GM12875 (cell line): ENCODE data around the gene KDM4B.
"Not testable (repeated sequence)": the region's sequence is repeated elsewhere in the genome, so short reads cannot be mapped to it uniquely, and the experiment has no call there.

Experiments used
- H3K4me3 ChIP-seq: one replicate; pipeline ENCODE4 v1.5.1; 2011; ENCODE audit warnings: low read depth, low read length, control low read depth
- TF ChIP-seq, protein P1 (sequence below): IDR thresholded peaks from 2 replicates; pipeline ENCODE4 v1.5.1; 2011; ENCODE audit warnings: low read depth, mild to moderate bottlenecking, control low read depth, inconsistent platforms, low read length, moderate library complexity, borderline replicate concordance; ENCODE audit not compliant: insufficient read depth

The KDM4B gene

DNA sequence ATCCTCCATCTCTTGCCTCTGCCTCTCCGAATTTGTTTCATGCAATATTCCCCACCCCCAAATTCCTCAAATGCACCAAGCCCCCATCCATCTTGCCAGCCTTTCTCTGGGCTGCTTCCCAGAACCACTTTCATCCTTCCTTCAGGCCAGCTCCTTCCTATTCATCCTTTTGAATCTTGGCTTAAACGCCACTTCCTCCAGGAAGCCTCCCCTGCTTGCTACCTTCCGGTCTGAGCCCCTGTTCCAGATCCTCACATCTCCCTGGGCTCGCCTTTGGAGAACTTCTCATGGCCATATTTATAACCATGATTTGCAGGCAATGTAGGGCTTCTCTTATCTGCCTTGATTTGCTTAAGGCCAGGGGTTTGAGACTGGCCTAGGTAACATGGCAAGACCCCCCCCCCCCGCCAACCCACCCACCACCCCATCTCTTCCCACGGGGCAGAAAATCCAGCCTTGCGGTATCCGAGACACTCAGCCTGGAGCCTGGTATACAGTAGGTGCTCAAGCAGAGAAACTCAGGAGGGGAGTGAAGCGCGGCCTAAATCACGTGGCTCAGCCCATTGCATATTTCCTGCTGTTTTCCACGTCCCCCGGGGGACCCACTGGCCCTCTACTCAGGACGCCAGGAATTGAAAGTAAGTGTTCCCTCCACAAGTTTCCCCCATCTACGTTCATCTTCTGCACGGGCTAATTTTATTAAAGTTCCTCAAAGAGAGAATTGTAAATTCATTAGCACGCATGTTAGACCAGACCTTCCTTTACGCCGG is 219.8 kb downstream of the KDM4B start:
- TF ChIP-seq, protein P1, sequence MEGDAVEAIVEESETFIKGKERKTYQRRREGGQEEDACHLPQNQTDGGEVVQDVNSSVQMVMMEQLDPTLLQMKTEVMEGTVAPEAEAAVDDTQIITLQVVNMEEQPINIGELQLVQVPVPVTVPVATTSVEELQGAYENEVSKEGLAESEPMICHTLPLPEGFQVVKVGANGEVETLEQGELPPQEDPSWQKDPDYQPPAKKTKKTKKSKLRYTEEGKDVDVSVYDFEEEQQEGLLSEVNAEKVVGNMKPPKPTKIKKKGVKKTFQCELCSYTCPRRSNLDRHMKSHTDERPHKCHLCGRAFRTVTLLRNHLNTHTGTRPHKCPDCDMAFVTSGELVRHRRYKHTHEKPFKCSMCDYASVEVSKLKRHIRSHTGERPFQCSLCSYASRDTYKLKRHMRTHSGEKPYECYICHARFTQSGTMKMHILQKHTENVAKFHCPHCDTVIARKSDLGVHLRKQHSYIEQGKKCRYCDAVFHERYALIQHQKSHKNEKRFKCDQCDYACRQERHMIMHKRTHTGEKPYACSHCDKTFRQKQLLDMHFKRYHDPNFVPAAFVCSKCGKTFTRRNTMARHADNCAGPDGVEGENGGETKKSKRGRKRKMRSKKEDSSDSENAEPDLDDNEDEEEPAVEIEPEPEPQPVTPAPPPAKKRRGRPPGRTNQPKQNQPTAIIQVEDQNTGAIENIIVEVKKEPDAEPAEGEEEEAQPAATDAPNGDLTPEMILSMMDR: no peak
- H3K4me3 ChIP-seq: no peak overlapping the region

DNA sequence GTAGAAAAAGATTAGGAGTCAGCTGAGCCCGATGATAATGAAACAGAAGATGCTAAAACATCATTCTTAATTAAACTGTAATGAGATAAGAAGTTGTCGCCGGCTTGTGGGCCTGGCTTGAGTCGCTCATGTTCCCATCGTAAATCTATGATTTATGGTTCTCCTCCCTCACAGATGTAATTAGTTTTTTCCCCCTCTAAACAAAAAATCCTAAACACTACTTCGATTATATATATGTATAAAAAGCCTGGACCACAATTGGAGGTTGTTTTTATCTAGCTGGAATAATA is 220.3 kb downstream of the KDM4B start:
- TF ChIP-seq, protein P1: no peak
- H3K4me3 ChIP-seq: no peak overlapping the region

DNA sequence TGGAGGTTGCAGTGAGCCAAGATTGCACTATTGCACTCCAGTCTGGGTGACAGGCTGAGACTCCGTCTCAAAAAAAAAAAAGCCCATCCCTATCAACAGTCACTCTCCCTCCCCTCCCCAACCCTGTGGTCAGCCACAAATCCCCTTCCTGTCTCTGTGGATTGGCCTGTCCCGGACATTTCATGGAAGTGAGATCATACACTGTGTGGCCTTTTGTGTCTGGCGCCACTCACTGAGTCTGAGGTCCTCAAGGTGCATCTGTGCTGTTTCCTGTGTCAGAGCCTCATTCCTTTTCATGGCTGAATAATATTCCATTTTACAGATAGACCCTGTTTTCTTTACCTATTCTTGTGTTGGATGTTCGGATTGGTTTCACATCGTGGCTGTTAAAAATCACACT is 222.2 kb downstream of the KDM4B start:
- no peak overlapping the region for H3K4me3 ChIP-seq

DNA sequence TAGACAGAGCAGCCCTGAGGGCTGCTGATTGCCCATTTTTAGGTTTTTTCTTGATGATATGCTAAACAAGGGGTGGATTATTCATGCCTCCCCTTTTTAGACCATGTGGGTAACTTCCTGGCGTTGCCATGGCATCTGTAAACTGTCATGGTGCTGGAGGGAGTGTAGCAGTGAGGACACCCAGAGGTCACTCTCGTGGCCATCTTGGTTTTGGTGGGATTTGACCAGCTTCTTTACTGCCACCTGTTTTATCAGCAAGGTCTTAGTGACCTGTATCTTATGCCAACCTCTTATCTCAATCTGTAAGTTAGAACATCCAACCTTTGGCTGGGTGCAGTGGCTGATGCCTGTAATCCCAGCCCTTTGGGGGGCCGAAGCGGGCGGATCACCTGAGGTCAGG is 223.7 kb downstream of the KDM4B start:
- TF ChIP-seq, protein P1: no peak
- H3K4me3 ChIP-seq: no peak overlapping the region

More for the DNA sequence above, 222.2 kb downstream of the KDM4B start:
- TF ChIP-seq, protein P1: no peak

DNA sequence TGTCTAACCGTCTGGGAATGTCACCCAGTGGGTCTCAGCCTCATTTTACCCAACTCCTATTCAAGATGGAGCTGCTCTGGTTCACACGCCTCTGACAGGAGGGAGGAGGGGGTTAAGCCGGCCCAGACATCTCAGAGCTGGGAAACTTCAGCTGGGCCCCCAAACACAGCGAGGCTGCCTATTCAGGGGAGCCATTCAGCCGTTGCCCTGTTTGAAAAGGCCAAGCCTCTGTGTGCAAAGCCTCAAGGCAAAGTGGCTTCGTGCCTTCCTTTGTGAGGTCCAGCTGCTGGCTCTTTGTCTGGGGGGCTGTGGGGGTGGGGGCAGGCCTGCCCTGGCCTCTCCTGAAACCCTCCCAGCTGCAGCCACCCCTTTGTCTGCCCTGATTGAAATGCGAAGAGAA is 224.3 kb downstream of the KDM4B start:
- TF ChIP-seq, protein P1: no peak
- no peak overlapping the region for H3K4me3 ChIP-seq

DNA sequence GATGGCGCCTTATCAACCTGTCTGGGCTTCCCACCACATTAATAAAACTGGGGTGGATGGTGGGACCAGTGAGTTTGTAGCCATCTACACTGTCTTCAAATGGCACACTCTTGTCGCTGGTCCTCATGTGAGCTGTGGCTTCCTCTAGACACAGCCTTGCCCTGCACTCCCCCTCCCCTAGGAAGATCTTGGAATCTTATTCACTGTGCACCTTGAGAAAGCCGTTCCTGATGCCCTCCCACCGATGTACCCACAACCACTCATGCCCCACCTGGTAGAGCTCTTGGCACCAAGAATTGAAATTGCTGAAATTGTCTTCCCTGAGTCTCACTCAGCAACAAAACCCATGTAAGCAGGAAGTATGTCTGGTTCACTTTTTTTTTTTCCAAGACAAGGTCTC is 225.7 kb downstream of the KDM4B start:
- TF ChIP-seq, protein P1: no peak
- no peak overlapping the region for H3K4me3 ChIP-seq

DNA sequence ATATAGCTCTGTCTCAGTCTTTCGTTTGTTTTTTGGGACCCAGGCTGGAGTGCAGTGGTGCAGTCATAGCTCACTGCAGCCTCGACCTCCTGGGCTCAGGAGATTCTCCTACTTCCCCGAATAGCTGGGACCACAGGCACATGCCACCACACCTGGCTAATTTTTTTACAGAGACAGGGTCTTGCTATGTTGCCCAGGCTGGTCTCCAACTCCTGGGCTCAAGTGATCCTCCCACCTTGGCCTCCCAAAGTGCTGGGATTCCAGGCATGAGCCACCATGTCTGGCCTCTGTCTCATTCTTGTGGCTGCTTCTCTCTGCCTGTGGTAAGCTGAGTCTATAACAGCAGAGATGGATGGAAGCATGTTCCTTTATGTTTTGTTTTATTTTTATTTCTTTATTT is 226.7 kb downstream of the KDM4B start:
- H3K4me3 ChIP-seq: not testable (repeated sequence)
